ENCODE results near the gene PCDH9.

DNA sequence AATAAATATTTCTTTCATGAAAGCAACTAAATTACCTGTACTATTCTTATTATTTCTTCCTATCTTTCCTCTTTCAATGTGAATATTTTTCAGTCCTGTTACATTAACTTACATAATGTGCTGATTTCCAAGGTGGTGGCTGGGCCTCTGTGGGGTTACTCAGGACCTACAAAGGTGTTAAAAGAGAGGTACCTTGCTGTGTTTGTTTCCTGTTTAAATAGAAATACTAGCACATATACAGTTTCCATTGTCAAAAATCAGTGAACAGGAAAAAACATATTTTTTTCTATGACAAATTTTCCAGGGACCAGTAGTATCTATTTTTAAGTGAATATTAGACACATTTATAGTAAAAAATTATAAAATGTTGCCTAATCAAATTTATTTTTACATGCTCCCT, 8.7 kb upstream of the PCDH9 start:
- TF ChIP-seq POLR2AphosphoS5 (IDR thresholded peaks at IDR 0.05; ENCODE audit: low read depth) (no peak), CTCF (conservative IDR thresholded peaks at IDR 0.05; ENCODE audit: low read depth in 2 of 2) (no peak), EZH2 (IDR thresholded peaks at IDR 0.05; ENCODE audit: low read depth, unreplicated experiment) (no peak), STAT1 (IDR thresholded peaks at IDR 0.05; ENCODE audit: unreplicated experiment) (no peak), CREB1 (CRISPR knock-in tag; IDR thresholded peaks at IDR 0.05; ENCODE audit: low read depth) (no peak), EZH2phosphoT487 (IDR thresholded peaks at IDR 0.05; ENCODE audit: unreplicated experiment) (no peak), ZNF114 (CRISPR knock-in tag; IDR thresholded peaks at IDR 0.05) (no peak), JUNB (IDR thresholded peaks at IDR 0.05; ENCODE audit: unreplicated experiment) (no peak), NANOG (IDR thresholded peaks at IDR 0.05; ENCODE audit: borderline replicate concordance) (no peak)
- TF ChIP-seq, protein P1, sequence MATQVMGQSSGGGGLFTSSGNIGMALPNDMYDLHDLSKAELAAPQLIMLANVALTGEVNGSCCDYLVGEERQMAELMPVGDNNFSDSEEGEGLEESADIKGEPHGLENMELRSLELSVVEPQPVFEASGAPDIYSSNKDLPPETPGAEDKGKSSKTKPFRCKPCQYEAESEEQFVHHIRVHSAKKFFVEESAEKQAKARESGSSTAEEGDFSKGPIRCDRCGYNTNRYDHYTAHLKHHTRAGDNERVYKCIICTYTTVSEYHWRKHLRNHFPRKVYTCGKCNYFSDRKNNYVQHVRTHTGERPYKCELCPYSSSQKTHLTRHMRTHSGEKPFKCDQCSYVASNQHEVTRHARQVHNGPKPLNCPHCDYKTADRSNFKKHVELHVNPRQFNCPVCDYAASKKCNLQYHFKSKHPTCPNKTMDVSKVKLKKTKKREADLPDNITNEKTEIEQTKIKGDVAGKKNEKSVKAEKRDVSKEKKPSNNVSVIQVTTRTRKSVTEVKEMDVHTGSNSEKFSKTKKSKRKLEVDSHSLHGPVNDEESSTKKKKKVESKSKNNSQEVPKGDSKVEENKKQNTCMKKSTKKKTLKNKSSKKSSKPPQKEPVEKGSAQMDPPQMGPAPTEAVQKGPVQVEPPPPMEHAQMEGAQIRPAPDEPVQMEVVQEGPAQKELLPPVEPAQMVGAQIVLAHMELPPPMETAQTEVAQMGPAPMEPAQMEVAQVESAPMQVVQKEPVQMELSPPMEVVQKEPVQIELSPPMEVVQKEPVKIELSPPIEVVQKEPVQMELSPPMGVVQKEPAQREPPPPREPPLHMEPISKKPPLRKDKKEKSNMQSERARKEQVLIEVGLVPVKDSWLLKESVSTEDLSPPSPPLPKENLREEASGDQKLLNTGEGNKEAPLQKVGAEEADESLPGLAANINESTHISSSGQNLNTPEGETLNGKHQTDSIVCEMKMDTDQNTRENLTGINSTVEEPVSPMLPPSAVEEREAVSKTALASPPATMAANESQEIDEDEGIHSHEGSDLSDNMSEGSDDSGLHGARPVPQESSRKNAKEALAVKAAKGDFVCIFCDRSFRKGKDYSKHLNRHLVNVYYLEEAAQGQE (IDR thresholded peaks at IDR 0.05; ENCODE audit: unreplicated experiment) = no peak

All from GM23338 (cell line).